Vagina (tissue), 2 donors: ENCODE measurements around the gene STEAP4.

Experiments used
- POLR2A ChIP-seq, 2 donors: fragments of 450-650 bp; IDR thresholded peaks; one replicate each; pipeline ENCODE4 v1.6.1; 2017; ENCODE audit warnings: antibody characterized with exemption in 2 of 2, mild to moderate bottlenecking in 2 of 2, moderate library complexity in 2 of 2
- POLR2AphosphoS5 ChIP-seq, 2 donors: sonication (generic); formaldehyde crosslinking; IDR thresholded peaks; one replicate each; pipeline ENCODE4 v1.9.0; 2017; ENCODE audit warnings: antibody characterized with exemption in 2 of 2, mild to moderate bottlenecking in 2 of 2, low read depth in 1 of 2; ENCODE audit not compliant: insufficient read depth in 1 of 2
- TF ChIP-seq, protein P1 (sequence below), 3 experiments: fragments of 450-650 bp in 2 of 3; fragments of 200-600 bp in 1 of 3; sonication (generic) in 1 of 3; IDR thresholded peaks; one replicate each; pipeline ENCODE4 v1.5.1; 2017 to 2019; ENCODE audit warnings: antibody characterized with exemption in 3 of 3, mild to moderate bottlenecking in 2 of 3, moderate library complexity in 2 of 3

DNA sequence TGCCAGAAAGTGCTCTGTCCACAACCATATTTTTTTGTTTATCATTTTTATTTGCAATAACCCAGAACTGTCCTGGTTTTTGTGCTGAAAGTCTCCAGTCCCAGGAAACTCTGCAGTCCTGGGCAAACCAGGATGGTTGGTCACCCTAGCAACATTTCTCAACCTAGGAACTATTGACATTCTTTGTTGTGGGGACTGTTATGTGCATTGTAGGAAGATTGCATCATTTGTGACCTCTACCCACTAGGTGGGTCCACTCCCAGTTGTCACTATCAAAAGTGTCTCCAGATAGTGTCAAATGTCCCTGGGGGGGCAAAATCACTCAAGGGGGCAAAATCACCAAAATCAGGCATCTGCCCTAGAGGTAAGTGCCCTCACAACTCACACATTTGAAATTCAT, 72.9 kb downstream of the STEAP4 start:
- TF ChIP-seq, protein P1, sequence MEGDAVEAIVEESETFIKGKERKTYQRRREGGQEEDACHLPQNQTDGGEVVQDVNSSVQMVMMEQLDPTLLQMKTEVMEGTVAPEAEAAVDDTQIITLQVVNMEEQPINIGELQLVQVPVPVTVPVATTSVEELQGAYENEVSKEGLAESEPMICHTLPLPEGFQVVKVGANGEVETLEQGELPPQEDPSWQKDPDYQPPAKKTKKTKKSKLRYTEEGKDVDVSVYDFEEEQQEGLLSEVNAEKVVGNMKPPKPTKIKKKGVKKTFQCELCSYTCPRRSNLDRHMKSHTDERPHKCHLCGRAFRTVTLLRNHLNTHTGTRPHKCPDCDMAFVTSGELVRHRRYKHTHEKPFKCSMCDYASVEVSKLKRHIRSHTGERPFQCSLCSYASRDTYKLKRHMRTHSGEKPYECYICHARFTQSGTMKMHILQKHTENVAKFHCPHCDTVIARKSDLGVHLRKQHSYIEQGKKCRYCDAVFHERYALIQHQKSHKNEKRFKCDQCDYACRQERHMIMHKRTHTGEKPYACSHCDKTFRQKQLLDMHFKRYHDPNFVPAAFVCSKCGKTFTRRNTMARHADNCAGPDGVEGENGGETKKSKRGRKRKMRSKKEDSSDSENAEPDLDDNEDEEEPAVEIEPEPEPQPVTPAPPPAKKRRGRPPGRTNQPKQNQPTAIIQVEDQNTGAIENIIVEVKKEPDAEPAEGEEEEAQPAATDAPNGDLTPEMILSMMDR (IDR thresholded peaks at IDR 0.05): no peak
- TF ChIP-seq POLR2AphosphoS5 (IDR thresholded peaks at IDR 0.05; ENCODE audit: insufficient read depth in 1 of 2, low read depth in 1 of 2): no peak
- TF ChIP-seq POLR2A (IDR thresholded peaks at IDR 0.05): no peak
